Fibroblast of villous mesenchyme (primary cell): ENCODE results near the gene KIAA1671. TPM values are rescaled to one million over a fixed set of nuclear protein-coding genes. Genes with fewer than 3 reads are reported as not detected.

Experiments used
- DNase-seq: peaks from one replicate; pipeline ENCODE4 v3.0.0-alpha.2; 2010; ENCODE audit warnings: low read depth
- H3K4me3 ChIP-seq: 2 replicates; pipeline ENCODE4 v1.5.1; 2011; ENCODE audit warnings: low read depth, mild to moderate bottlenecking, low read length
- total RNA-seq: library from RNA; depleted of rRNA; stranded (reverse); fragments of >200 nt; gene quantifications from 2 replicates; pipeline ENCODE4 v1.2.3, GENCODE V29; 2012
- TF ChIP-seq, protein P1 (sequence below): IDR thresholded peaks from 2 replicates; pipeline ENCODE4 v1.5.1; 2012; ENCODE audit warnings: low read depth, mild to moderate bottlenecking, low read length; ENCODE audit not compliant: insufficient read depth

Gene KIAA1671
- total RNA-seq, 1 donor = 3.5 TPM

DNA sequence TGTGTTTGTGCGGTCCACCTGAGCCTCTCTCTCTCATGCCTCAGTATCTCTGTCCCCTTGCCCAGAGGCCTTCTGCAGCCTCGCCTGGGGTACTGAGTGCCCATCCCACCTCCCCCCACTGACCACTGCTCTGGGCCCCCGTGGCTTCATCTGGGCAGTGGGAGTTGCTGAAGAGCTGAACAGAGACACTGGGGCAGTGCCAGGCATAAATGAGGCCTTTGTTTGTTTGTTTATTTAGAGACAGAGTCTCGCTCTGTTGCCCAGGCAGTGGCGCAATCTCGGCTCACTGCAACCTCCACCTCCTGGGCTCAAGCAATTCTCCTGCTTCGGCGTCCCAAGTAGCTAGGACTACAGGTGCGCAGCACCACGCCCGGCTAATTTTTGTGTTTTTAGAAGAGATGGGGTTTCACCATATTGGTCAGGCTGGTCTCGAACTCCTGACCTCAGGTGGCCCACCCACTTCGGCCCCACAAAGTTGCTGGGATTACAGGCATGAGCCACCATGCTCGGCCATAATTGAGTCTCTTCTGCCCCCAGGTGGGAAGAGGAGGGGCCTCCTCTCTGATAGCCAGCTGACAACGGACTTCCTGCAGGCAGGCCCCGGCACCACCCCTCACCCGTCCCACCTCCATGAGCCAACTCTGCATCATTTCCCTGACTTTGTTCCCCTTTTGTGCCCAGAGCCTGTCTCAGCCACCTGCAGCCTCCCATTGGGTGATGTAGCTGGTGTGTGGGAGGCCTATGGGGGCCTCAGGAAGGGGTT lies 256.4 kb downstream of the KIAA1671 start:
- DNase-seq = no peak
- TF ChIP-seq, protein P1, sequence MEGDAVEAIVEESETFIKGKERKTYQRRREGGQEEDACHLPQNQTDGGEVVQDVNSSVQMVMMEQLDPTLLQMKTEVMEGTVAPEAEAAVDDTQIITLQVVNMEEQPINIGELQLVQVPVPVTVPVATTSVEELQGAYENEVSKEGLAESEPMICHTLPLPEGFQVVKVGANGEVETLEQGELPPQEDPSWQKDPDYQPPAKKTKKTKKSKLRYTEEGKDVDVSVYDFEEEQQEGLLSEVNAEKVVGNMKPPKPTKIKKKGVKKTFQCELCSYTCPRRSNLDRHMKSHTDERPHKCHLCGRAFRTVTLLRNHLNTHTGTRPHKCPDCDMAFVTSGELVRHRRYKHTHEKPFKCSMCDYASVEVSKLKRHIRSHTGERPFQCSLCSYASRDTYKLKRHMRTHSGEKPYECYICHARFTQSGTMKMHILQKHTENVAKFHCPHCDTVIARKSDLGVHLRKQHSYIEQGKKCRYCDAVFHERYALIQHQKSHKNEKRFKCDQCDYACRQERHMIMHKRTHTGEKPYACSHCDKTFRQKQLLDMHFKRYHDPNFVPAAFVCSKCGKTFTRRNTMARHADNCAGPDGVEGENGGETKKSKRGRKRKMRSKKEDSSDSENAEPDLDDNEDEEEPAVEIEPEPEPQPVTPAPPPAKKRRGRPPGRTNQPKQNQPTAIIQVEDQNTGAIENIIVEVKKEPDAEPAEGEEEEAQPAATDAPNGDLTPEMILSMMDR = no peak
- no peak overlapping the region for H3K4me3 ChIP-seq

- DNase-seq = no peak
- TF ChIP-seq, protein P1 = no peak
- H3K4me3 ChIP-seq = no peak overlapping the region
Measured at GRCh38 chr22:25210793-25211192, 258.3 kb downstream of the KIAA1671 start.

GRCh38 chr22:25212337-25212736 lies 259.8 kb downstream of the KIAA1671 start:
- no peak for DNase-seq
- no peak overlapping the region for H3K4me3 ChIP-seq
- TF ChIP-seq, protein P1 = no peak

DNA sequence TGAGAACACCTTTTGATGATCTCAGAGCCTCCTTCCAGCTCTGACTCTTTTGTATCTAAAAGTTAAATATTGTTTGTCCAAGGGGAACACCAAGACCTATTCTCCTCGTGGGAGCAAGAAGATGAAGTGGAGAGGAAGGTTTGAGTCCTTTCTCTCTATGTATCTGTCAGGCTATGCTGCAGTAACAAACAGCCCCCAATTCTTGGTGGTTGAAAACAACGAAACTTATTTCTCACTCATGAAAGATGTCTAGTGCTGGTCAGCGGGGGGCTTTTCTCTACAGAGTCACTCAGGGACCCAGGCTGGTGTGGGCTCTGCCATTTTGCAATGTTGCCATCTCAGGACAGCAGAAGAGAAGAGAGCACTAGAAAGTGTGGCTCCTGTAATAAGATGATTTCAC lies 260.7 kb downstream of the KIAA1671 start:
- TF ChIP-seq, protein P1 = no peak
- no peak for DNase-seq

DNA sequence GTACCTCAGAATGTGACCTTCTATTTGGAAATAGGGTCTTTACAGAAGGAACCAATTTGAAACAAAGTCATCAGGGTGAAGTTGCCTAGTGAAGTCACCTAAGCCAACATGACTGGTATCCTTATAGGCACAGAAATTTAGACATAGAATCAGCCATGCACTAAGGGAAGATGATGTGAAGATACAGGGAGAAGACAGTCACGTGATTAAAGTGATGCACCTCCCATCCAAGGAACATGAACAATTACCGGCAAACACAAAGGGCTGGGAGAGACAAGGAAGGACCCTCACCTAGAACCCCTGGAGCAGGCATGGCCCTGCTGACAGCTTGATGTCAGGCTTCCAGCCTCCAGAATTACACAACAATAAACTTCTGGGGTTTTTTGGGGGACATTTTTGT lies 263.7 kb downstream of the KIAA1671 start:
- TF ChIP-seq, protein P1 = no peak

More for the DNA sequence above, 260.7 kb downstream of the KIAA1671 start:
- H3K4me3 ChIP-seq = no peak overlapping the region

DNA sequence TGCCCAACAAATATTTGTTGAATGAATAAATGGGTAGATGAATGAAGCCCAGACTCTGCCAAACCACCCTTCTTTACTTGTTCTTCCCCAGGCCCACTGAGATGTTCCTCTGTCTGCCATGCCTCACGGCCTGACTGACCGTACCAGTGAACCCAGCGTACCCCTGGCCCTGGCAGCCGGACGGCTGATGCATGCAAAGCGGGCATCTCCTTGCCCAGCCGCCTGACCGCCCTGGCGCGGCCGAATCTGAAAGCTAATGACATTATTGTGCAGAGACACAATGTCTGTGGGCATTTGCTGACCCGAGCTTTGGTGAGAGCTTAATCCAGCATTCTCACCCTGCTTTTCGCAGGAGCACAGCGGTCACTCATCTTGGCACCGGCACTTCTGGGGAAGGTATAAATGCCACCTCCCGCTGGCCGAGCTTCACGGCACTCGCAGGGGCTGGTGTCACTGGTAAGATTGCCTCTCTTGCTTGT lies 266.7 kb downstream of the KIAA1671 start, which contains the start of gene CRYBB2:
TSS of gene CRYBB2 (plus strand) at position 429 of the 479 bp plus-strand sequence. CDS start 1,791 bp downstream, outside the sequence.
- no peak within 1 kb of the TSS for H3K4me3 ChIP-seq
- TF ChIP-seq, protein P1 = no peak
- DNase-seq = no peak

More for the DNA sequence above, 263.7 kb downstream of the KIAA1671 start:
- DNase-seq = no peak
- H3K4me3 ChIP-seq = no peak overlapping the region
